SU-DHL-6 (cell line): Measurements from ENCODE around the gene SLC35A5.
A peak's percentile ranks its signal among the peaks of the same experiment; 100 is the strongest.

Experiments used
- H2AFZ ChIP-seq: fragments of 200-600 bp; sonication (generic); 2 replicates; pipeline ENCODE4 v1.6.1; 2014; ENCODE audit warnings: low read depth, mild to moderate bottlenecking, moderate library complexity, mixed read lengths, antibody characterized with exemption, low read length; ENCODE audit not compliant: severe bottlenecking
- H3F3A ChIP-seq: fragments of 200-600 bp; shearing (Covaris generic); 2 replicates; pipeline ENCODE4 v1.6.0; 2016; ENCODE audit warnings: antibody characterized with exemption, mild to moderate bottlenecking; ENCODE audit not compliant: insufficient read depth
- H3K27ac ChIP-seq: fragments of 200-600 bp; sonication (generic); 2 replicates; pipeline ENCODE4 v1.5.1; 2016; ENCODE audit warnings: low read depth, mild to moderate bottlenecking, low read length, moderate library complexity, mixed read lengths
- H3K27me3 ChIP-seq: fragments of 200-600 bp; sonication (generic), shearing (Covaris generic); 2 replicates; pipeline ENCODE4 v1.6.0; 2014; ENCODE audit warnings: mild to moderate bottlenecking, low read length
- H3K36me3 ChIP-seq: fragments of 200-600 bp; sonication (generic); 2 replicates; pipeline ENCODE4 v1.6.1; 2014; ENCODE audit warnings: mild to moderate bottlenecking, low read length, mixed read lengths
- H3K4me2 ChIP-seq: fragments of 300-600, 200-600 bp; shearing (Covaris generic), sonication (generic); 2 replicates; pipeline ENCODE4 v1.6.0; 2014; ENCODE audit warnings: low read length, low read depth, mild to moderate bottlenecking; ENCODE audit not compliant: poor library complexity, severe bottlenecking
- H3K4me3 ChIP-seq: fragments of 200-600 bp; sonication (generic); 2 replicates; pipeline ENCODE4 v1.5.1; 2014; ENCODE audit warnings: antibody characterized with exemption, low read length, mild to moderate bottlenecking, mixed read lengths; ENCODE audit not compliant: insufficient read depth, poor library complexity, severe bottlenecking
- H3K79me2 ChIP-seq: fragments of 200-600 bp; sonication (generic); 2 replicates; pipeline ENCODE4 v1.6.1; 2014; ENCODE audit warnings: mild to moderate bottlenecking, low read length, moderate library complexity; ENCODE audit not compliant: insufficient read depth
- H3K9ac ChIP-seq: fragments of 200-600 bp; sonication (generic); 2 replicates; pipeline ENCODE4 v1.7.0; 2014; ENCODE audit warnings: mild to moderate bottlenecking, low read length
- H3K9me2 ChIP-seq: fragments of 200-600 bp; sonication (generic); replicated peaks from 2 replicates; pipeline ENCODE4 v1.6.1; 2014; ENCODE audit warnings: low read length; ENCODE audit not compliant: insufficient read depth
- H3K9me3 ChIP-seq: fragments of 200-600 bp; sonication (generic); 2 replicates; pipeline ENCODE4 v1.6.1; 2014; ENCODE audit warnings: low read length, mixed read lengths; ENCODE audit not compliant: insufficient read depth
- H4K20me1 ChIP-seq: fragments of 200-600 bp; sonication (generic); 2 replicates; pipeline ENCODE4 v1.6.1; 2014; ENCODE audit warnings: low read depth, mild to moderate bottlenecking, antibody characterized with exemption, low read length, moderate library complexity, mixed read lengths
- CTCF ChIP-seq: fragments of 200-600 bp; sonication (generic); IDR thresholded peaks from one replicate; pipeline ENCODE4 v1.5.1; 2017; ENCODE audit warnings: antibody characterized with exemption, mild to moderate bottlenecking, low read length, moderate library complexity; ENCODE audit not compliant: insufficient read depth, poor library complexity, severe bottlenecking
- EZH2phosphoT487 ChIP-seq: fragments of 200-600 bp; sonication (generic), shearing (Covaris generic); conservative IDR thresholded peaks from 2 replicates; pipeline ENCODE4 v1.6.1; 2018; ENCODE audit warnings: mild to moderate bottlenecking, antibody characterized with exemption, low read length, moderate library complexity, mixed read lengths

The SLC35A5 gene

GRCh38 chr3:112579232-112579631, 17.4 kb downstream of the SLC35A5 start:
- H3K9me3 ChIP-seq, result no peaks in the 10 kb centered on the region
- H2AFZ ChIP-seq, result no peak overlapping the region
- no peak overlapping the region for H3K4me3 ChIP-seq

GRCh38 chr3:112579697-112580096, 17.9 kb downstream of the SLC35A5 start:
- Histone ChIP-seq H3F3A (no peaks in the 10 kb centered on the region), H4K20me1 (no peaks in the 10 kb centered on the region), H2AFZ (no peak overlapping the region), H3K27ac (no peak overlapping the region), H3K9me3 (no peaks in the 10 kb centered on the region), H3K79me2 (no peaks in the 10 kb centered on the region), H3K36me3 (peaks cover 36% of the 10 kb centered on the region), H3K4me3 (no peak overlapping the region), H3K4me2 (no peak overlapping the region), H3K9me2 (no peaks in the 10 kb centered on the region), H3K9ac (no peak overlapping the region), H3K27me3 (no peaks in the 10 kb centered on the region)
- TF ChIP-seq EZH2phosphoT487, result no peak
- no peak for TF ChIP-seq CTCF

More at GRCh38 chr3:112579232-112579631, 17.4 kb downstream of the SLC35A5 start:
- H3K36me3 ChIP-seq, result peaks cover 34% of the 10 kb centered on the region
- no peak overlapping the region for H3K4me2 ChIP-seq
- H4K20me1 ChIP-seq, result no peaks in the 10 kb centered on the region
- no peak overlapping the region for H3K9ac ChIP-seq
- no peak overlapping the region for H3K27ac ChIP-seq
- no peaks in the 10 kb centered on the region for H3K9me2 ChIP-seq
- H3K27me3 ChIP-seq, result no peaks in the 10 kb centered on the region
- H3F3A ChIP-seq, result no peaks in the 10 kb centered on the region
- no peaks in the 10 kb centered on the region for H3K79me2 ChIP-seq
- TF ChIP-seq CTCF, result no peak
- TF ChIP-seq EZH2phosphoT487, result no peak

- no peak overlapping the region for H3K9ac ChIP-seq
- no peak overlapping the region for H3K4me2 ChIP-seq
- H3K36me3 ChIP-seq, result peaks cover 37% of the 10 kb centered on the region
- no peaks in the 10 kb centered on the region for H3F3A ChIP-seq
- H3K79me2 ChIP-seq, result no peaks in the 10 kb centered on the region
- no peak for TF ChIP-seq EZH2phosphoT487
- TF ChIP-seq CTCF, result peak; percentile 60
- no peaks in the 10 kb centered on the region for H3K9me3 ChIP-seq
- H3K9me2 ChIP-seq, result no peaks in the 10 kb centered on the region
- H3K27ac ChIP-seq, result no peak overlapping the region
- no peaks in the 10 kb centered on the region for H3K27me3 ChIP-seq
- H2AFZ ChIP-seq, result no peak overlapping the region
- no peak overlapping the region for H3K4me3 ChIP-seq
- H4K20me1 ChIP-seq, result no peaks in the 10 kb centered on the region
Observed at GRCh38 chr3:112582244-112582874, 20.5 kb downstream of the SLC35A5 start.
